Lower leg skin (tissue), 4 donors: ENCODE measurements around the gene PPEF2. TPM values are rescaled to one million over a fixed set of nuclear protein-coding genes. Genes with fewer than 3 reads are reported as not detected.
"Not testable (repeated sequence)": the region's sequence is repeated elsewhere in the genome, so short reads cannot be mapped to it uniquely, and the experiment has no call there.

Source experiments
- DNase-seq, 2 donors: peaks; one replicate each; pipeline ENCODE4 v3.0.0-alpha.2; 2019; ENCODE audit warnings: low spot score in 2 of 2
- H3K4me3 ChIP-seq: fragments of 200-600 bp; sonication (generic); 2 replicates; pipeline ENCODE4 v1.5.1; 2017; ENCODE audit warnings: mild to moderate bottlenecking, low read depth; ENCODE audit not compliant: poor library complexity, severe bottlenecking
- CTCF ChIP-seq, 3 donors: fragments of 450-650 bp; IDR thresholded peaks; one replicate each; pipeline ENCODE4 v1.5.1; 2016; ENCODE audit warnings: antibody characterized with exemption in 3 of 3, mild to moderate bottlenecking in 3 of 3, moderate library complexity in 2 of 3
- POLR2A ChIP-seq, 2 donors: fragments of 450-650 bp; IDR thresholded peaks; one replicate each; pipeline ENCODE4 v1.6.1; 2016 to 2017; ENCODE audit warnings: antibody characterized with exemption in 2 of 2, mild to moderate bottlenecking in 1 of 2, moderate library complexity in 1 of 2
- WGBS, 2 donors: methylation state at CpG; one replicate each; pipeline ENCODE4 v1.1.5; 2018; 5-methylcytosine and 5-hydroxymethylcytosine counted together
- intact Hi-C: fragments of 100-400 bp; cut with DNase I; formaldehyde crosslinking; loops from one replicate; pipeline ENCODE4 v1.15.0; 2023; ENCODE audit warnings: low total_unique reads
- total RNA-seq, 4 donors: library from RNA; depleted of rRNA; stranded (reverse); fragments of >200 nt; gene quantifications; one replicate each; pipeline ENCODE4 v1.1.0, GENCODE V29; 2016

Gene PPEF2
- total RNA-seq, 4 donors from 2014 or later: 0.04 TPM; not detected in 3

- no peak for TF ChIP-seq POLR2A (IDR thresholded peaks at IDR 0.05)
- no peak for TF ChIP-seq CTCF (IDR thresholded peaks at IDR 0.05)
- intact Hi-C loops: no loop called here
- peak overlapping the region; percentile 85 for H3K4me3 ChIP-seq
- WGBS, 2 donors: 0% methylated on average over 48 to 59 of the region's 67 CpGs
- peak; percentile 65 to 93 for DNase-seq
Measured at GRCh38 chr4:75939890-75940691, 37.8 kb upstream of the PPEF2 start.

- H3K4me3 ChIP-seq: no peak overlapping the region
- no peak for TF ChIP-seq CTCF (IDR thresholded peaks at IDR 0.05)
- TF ChIP-seq POLR2A (IDR thresholded peaks at IDR 0.05): no peak
- intact Hi-C loops: no loop called here
- no peak for DNase-seq
- 88 to 94% methylated on average over 1 of the region's 1 CpG for WGBS, 2 donors
Measured at GRCh38 chr4:75935628-75936027, 33.4 kb upstream of the PPEF2 start.

GRCh38 chr4:75930152-75930551 lies 27.9 kb upstream of the PPEF2 start:
- no peak for TF ChIP-seq POLR2A (IDR thresholded peaks at IDR 0.05)
- no peak for TF ChIP-seq CTCF (IDR thresholded peaks at IDR 0.05)
- intact Hi-C loops: no loop called here
- no peak for DNase-seq
- 86 to 89% methylated on average over 3 of the region's 3 CpGs for WGBS, 2 donors
- no peak overlapping the region for H3K4me3 ChIP-seq

- 94% methylated on average over 11 of the region's 11 CpGs for WGBS, 2 donors
- DNase-seq, H3K4me3 ChIP-seq, intact Hi-C loops: not testable (repeated sequence)
Measured at GRCh38 chr4:75924916-75925315, 22.7 kb upstream of the PPEF2 start.

- WGBS, 2 donors: 94 to 95% methylated on average over 5 of the region's 5 CpGs
- H3K4me3 ChIP-seq: no peak overlapping the region
- intact Hi-C loops: no loop called here
- no peak for DNase-seq
- TF ChIP-seq POLR2A (IDR thresholded peaks at IDR 0.05): no peak
- TF ChIP-seq CTCF (IDR thresholded peaks at IDR 0.05): no peak
Measured at GRCh38 chr4:75924309-75924827, 22.1 kb upstream of the PPEF2 start.

GRCh38 chr4:75922588-75922987 lies 20.3 kb upstream of the PPEF2 start:
- intact Hi-C loops: no loop called here
- no peak overlapping the region for H3K4me3 ChIP-seq
- no peak for DNase-seq
- 83 to 94% methylated on average over 1 of the region's 1 CpG for WGBS, 2 donors
- TF ChIP-seq POLR2A (IDR thresholded peaks at IDR 0.05): no peak
- TF ChIP-seq CTCF (IDR thresholded peaks at IDR 0.05): no peak
